ENCODE measurements around the gene SP110.

DNA sequence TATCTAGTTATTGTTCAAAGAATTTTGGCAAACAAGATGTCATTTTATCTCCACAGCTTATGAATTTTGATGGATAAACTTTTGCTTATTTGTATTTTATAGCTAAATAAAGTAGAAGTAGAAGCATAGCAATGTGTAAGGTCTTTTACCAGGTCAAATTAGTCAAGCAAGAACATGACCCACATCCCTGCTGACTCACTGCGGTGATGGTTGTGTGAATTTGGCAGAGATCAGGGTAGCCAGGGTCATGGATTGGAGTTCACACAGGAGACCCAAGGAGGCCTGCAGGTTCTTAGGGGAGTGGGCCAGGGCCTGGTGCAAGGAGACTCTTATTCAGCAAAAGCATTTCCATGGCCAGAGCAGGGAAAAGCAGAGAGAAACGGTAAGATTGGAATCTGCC is 24.4 kb upstream of the SP110 start:
- no peak for TF ChIP-seq POU2F2 (IDR thresholded peaks at IDR 0.05; ENCODE audit: low read depth, low read length)
- TF ChIP-seq POLR2AphosphoS5 (IDR thresholded peaks at IDR 0.05; ENCODE audit: low read depth, low read length): no peak
